Measurements from ENCODE around the gene DCT.
A peak's percentile ranks its signal among the peaks of the same experiment; 100 is the strongest.
"Not testable (repeated sequence)": the region's sequence is repeated elsewhere in the genome, so short reads cannot be mapped to it uniquely, and the experiment has no call there.

The DCT gene

DNA sequence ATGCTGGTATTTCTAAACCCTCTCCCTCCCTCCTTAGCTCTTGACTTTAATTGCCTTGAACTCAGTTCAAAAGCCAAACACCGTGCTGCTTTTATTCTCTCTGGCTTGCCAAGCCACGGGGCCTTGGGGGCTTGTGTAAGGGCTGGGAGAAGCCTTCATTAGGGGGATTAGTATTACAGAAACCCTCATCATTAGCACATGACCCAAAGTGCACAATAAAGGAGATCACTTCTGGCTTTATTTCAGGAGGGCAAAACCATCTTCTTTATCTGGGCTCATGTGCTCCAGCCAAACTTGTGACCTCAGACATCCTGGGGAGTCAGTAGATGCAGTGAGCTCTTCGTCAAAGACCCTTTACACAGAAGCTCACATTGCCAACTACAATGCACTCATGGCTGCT, at the start of gene DCT:
Gene DCT (minus strand): TSS at position 67 of the 400 bp plus-strand sequence. CDS start 427 bp downstream, outside the sequence.
- DNase-seq, result no peak

- DNase-seq, result not testable (repeated sequence)
Measured at GRCh38 chr13:94526956-94527355, 47.5 kb upstream of the DCT start.

DNA sequence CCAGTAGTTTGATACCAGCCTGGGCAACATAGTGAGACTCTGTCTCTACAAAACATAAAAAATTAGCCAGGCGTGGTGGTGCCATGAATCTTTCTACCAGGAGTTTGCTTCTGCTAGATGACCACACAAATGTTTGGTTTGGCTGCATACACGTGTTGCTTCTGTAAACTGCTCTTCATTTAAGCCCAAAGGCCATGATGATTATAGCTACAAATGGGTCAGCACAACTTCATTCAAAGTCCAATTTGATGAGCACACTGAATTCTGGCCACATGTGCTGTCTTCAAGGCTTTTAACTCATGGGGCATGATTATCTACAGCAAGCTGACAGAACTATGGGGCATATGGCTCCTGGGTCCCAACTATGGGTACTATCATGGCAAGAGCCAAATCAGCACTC, 46.3 kb upstream of the DCT start:
- DNase-seq, result no peak

- no peak for DNase-seq
Measured at GRCh38 chr13:94524407-94524806, 44.9 kb upstream of the DCT start.

- DNase-seq, result no peak
Measured at GRCh38 chr13:94520001-94520400, 40.5 kb upstream of the DCT start.

DNA sequence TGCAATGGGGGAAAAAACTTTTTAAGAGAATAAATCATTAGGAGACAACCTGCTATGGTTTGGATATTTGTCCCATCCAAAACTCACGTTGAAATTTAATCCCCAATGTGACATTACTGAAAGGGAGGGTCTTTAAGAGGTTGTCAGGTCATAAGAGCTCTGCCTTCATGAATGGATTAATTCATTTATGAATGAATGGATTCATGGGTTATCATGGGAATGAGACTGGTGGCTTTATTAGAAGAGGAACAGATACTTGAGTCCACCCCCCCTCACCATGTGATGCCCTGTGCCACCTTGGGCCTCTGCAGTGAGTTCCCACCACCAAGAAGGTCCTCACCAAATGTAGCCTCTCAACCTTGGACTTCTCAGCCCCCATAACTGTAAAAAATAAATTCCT, 37.0 kb upstream of the DCT start:
- no peak for DNase-seq

DNA sequence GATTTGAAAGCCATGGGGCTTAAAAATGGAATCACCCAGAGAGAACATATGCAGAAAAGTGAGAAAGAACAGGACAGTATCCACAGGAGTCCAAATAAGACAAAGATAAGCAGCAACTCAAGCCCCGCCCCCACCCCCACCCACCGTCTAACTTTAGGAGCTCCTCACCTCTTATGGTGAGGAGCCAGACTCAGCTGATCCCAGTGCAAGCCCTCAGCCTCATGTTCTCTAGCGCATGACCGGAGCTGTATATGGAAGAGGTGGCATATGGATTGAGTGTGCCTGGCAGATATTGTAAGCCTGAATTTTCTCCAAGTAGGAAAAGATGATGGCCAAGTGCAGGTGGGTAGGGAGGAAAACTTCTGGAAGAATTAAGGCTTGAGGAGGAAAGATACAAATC, 36.4 kb upstream of the DCT start:
- no peak for DNase-seq

GRCh38 chr13:94515374-94515773, 35.9 kb upstream of the DCT start:
- DNase-seq, result no peak

GRCh38 chr13:94513026-94513425, 33.5 kb upstream of the DCT start:
- DNase-seq, result no peak

GRCh38 chr13:94505730-94506129, 26.2 kb upstream of the DCT start:
- DNase-seq, result no peak

GRCh38 chr13:94503851-94504250, 24.4 kb upstream of the DCT start:
- no peak for DNase-seq

DNA sequence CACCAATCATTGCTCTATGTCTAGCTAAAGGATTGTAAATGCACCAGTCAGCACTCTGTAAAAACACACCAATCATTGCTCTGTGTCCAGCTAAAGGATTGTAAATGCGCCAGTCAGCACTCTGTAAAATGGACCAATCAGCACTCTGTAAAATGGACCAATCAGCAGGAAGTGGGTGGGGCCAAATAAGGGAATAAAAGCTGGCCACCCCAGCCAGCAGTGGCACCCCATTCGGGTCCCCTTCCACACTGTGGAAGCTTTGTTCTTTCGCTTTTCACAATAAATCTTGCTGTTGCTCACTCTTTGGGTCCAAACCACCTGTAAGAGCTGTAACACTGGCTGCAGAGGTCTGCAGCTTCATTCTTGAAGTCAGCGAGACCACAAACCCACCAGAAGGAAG, 19.3 kb upstream of the DCT start:
- not testable (repeated sequence) for DNase-seq

GRCh38 chr13:94495806-94496205, 16.3 kb upstream of the DCT start:
- DNase-seq, result no peak

DNA sequence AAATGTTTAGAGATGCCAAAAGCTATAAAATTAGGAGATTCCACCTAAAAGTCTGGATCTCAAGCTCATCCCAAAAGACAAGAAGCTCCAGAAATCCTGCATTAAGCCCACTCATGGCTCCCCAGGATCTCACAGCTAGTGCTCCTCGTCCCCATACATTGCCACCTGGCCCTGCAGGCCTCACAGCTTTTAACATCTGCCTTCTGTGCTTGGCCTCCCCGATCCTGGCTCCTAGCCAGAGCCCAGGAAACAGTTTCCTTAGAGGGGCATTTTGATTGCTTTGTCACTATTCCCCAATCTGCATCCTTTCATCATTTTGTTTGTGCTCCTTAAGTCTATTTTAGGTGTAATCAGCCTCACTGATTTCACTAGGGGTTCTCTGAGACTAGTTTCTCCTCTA, 14.5 kb upstream of the DCT start:
- no peak for DNase-seq

DNA sequence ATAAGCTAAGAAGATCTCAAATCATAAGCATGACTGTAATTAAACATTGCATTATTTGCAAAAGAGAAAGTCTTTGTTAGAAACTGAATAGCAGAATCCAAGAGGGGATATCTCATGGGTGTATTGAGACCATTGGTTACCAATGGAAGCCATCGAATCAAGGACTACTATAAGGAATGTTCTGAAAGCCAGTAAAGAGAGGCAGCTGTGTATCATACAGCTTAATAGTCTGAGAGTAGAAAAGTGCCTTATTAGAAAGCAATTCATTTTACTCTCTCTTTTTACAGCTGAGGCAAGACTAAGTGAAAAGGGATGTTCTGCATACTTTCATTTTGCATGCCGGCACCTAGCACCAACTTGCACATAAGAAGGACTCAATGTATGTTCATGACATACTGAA, 7.6 kb upstream of the DCT start:
- DNase-seq, result no peak

GRCh38 chr13:94483970-94484369, 4.5 kb upstream of the DCT start:
- no peak for DNase-seq

GRCh38 chr13:94481941-94482340, 2.5 kb upstream of the DCT start:
- peak; percentile 71 for DNase-seq

DNA sequence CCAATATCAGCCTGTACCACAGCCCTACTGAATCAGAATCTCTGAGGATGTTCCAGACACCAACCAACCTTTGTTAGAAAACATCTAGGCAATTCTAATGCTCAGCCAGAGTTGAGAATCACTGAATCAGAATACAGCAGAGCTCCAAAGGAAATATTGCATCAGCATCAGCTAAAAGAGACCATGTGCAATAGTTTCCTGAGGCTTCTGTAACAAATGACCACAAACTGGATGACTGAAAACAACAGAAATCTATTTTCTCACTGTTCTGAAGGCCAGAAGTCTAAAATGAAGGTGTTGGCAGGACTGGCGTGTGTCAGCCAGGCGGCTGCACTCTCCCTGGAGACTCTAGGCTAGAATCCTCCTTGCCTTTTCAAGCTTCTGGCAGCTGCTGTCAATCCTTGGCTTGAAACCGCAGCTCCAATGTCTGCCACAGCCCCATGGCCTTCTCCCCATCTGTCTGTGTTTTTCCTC, 1.2 kb upstream of the DCT start:
- peak; percentile 58 for DNase-seq

DNA sequence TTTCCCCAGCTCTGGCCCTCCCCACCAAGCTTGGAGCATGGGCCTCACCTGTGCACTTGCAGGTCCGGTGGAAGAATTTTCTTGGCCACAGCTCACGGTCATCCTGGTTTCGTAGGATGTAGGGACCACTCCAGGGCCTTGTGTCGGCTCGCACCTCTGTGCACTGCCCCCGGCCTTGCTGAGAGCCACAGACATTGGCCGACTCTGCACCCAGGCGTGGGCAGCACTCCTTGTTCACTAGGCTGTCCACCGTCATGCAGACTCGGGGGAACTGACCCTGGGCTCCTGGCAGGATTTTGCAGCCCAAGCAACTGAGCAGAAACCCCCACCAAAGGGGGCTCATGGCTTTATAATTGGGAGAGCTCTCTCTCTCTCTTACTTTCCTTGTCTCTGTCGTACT, 569 bp downstream of the DCT start:
- no peak for DNase-seq

GRCh38 chr13:94470126-94470525, 9.4 kb downstream of the DCT start:
- no peak for DNase-seq

DNA sequence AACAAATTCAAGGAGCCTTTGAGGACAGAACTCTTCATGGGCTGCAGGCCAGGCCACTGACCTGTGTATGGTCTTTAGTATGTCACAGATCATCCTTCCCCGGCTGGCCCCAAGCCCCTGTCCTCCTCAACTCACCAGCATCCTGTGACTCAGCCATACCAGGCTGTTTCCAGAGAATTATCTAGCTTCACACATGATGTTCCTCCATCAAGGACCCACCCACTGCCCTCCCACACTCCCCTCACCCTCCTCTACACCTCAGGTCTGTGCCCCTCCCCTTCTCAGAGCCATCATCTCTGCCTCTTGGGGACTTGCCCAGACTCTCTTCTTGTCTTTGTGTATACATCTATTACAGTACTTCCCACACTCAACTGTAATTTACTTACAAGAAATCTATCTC, 14.7 kb downstream of the DCT start:
- DNase-seq, result no peak

DNA sequence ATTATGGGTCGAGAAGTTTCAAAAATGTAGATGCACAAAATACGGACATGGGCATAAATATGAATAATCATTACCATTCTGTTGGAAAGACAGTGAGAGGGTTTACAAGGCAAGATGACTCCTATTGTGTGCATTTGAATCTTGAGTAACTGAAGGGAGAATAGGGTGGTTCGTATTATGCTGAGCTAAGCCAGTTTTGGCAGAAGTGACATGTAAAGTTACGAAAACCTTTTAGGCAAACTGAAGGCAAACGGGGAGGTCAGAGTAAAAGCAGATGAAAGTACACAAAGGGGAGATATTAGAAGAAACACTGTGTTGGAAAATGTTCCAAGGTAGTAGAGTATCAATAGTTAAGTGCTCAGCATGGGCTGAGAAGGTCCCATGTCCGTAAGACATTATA, 16.8 kb downstream of the DCT start:
- no peak for DNase-seq

DNA sequence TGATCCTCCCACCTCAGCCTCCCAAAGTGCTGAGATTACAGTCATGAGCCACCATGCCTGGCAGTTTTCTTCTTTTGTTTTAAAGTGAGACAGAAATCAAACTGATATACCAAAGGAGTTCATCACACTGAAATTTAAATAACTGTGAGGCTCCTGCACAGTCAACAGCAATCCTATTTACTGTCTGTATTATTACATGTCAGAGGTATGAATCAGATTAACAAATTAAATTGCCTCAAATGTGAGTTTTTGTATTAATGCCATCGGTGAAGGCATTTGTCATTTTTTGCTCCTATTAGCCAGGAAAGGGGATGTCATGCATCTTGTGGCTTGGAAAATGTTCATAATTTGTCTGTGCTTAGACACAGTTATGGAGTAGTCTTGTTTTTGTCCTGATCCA, 20.4 kb downstream of the DCT start:
- DNase-seq, result no peak

GRCh38 chr13:94455414-94455813, 24.1 kb downstream of the DCT start:
- DNase-seq, result no peak

- no peak for DNase-seq
Measured at GRCh38 chr13:94454906-94455305, 24.6 kb downstream of the DCT start.

DNA sequence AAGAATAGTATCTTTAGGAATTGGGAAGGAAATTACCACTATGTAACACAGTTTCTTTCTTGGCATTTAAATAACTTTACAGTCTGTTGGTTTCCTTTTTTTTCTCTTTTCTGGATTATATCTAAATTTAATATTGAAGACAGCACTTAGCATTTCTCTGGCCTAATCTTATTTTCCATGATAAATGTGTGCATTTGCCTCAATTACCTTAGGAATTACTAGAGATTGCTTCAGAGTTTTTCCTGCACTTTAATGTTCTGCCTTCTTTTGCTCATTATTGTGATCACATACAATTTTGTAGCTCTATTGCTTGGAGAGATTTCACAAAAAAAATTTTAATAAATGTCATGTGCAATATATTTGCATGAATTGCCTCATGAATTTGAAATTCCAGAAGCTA, 25.1 kb downstream of the DCT start:
- DNase-seq, result no peak
